Measurements from ENCODE around the gene AKAP8. TPM values are rescaled to one million over a fixed set of nuclear protein-coding genes. Genes with fewer than 3 reads are reported as not detected.

AKAP8 gene
- total and polyA plus RNA-seq, 9 of the 15 experiments (the other 6 are each of a cell fraction or from before 2014, with no cell fraction given): 3.4 to 56.5 (median 15.0) TPM

GRCh38 chr19:15358918-15359317 is 20.7 kb downstream of the AKAP8 start (continued):
- TF ChIP-seq TEAD1 (CRISPR knock-in tag; IDR thresholded peaks at IDR 0.05) (no peak), ZNF316 (IDR thresholded peaks at IDR 0.05) (peak; percentile 35; the same call in 1 of the 2 replicates), C11orf30 (IDR thresholded peaks at IDR 0.05; ENCODE audit: low read depth) (peak; percentile 70; the same call in 1 of the 2 replicates), KDM1A (IDR thresholded peaks at IDR 0.05) (no peak)
- TF ChIP-seq, protein P1, sequence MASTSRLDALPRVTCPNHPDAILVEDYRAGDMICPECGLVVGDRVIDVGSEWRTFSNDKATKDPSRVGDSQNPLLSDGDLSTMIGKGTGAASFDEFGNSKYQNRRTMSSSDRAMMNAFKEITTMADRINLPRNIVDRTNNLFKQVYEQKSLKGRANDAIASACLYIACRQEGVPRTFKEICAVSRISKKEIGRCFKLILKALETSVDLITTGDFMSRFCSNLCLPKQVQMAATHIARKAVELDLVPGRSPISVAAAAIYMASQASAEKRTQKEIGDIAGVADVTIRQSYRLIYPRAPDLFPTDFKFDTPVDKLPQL (IDR thresholded peaks at IDR 0.05; ENCODE audit: extremely low read depth, insufficient read length): no peak

DNA sequence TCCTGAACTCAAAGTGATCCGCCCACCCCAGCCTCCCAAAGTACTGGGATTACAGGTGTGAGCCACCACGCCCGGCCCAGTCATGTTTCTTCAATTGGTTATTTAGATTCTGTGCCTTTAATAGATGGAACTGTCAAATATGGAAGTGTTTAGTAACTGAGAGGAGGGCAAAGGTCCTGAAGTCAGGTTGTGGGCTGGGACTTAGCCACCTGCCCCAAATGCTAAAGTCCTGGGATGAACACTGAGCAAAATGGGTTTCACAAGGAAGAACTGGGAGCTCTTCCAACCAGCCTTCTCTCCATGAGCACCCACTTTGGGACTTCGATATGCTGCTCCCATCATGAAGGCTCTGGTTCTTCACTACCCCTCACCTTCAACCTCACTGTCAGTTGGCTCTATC is 21.7 kb downstream of the AKAP8 start:
- DNase-seq (ENCODE audit: extremely low read depth in 1 of 4, low spot score in 3 of 4) (no peak), ATAC-seq (no peak), FAIRE-seq (no peak)
- Histone ChIP-seq H3K79me2 (ENCODE audit: control insufficient read depth, insufficient read depth, low read length) (no peaks in the 10 kb centered on the region), H2AFZ (ENCODE audit: low read depth, low read length) (no peak overlapping the region), H3K36me3 (ENCODE audit: control insufficient read depth, insufficient read depth, low read length) (peaks cover 75% of the 10 kb centered on the region; the same call in 2 of the 3 replicates), H3K27me3 (ENCODE audit: control insufficient read depth in 2 of 2, insufficient read depth in 2 of 2, low read length in 2 of 2) (no peaks in the 10 kb centered on the region), H3K27ac (ENCODE audit: extremely low read depth, low read depth, low read length) (no peak overlapping the region; the same call in 2 of the 3 replicates), H3K4me1 (replicated peaks in 1 of 2; ENCODE audit: control insufficient read depth in 2 of 2, insufficient read depth in 2 of 2, low read length in 2 of 2) (no peaks in the 10 kb centered on the region; a peak in 2 of 5 replicates), H3K9ac (ENCODE audit: insufficient read depth in 1 of 2, low read depth in 2 of 2, low read length in 2 of 2) (no peak overlapping the region), H3K4me3 (no peak overlapping the region), H3K4me2 (ENCODE audit: insufficient read depth, low read length) (no peak overlapping the region), H4K20me1 (replicated peaks; ENCODE audit: control insufficient read depth, insufficient read depth, low read length) (no peaks in the 10 kb centered on the region; the same call in 1 of the 2 replicates), H3K9me3 (replicated peaks; ENCODE audit: control insufficient read depth, insufficient read depth, low read depth, low read length) (no peaks in the 10 kb centered on the region), H3K9me1 (ENCODE audit: control insufficient read depth, insufficient read depth, low read length) (no peaks in the 10 kb centered on the region)
- CTCF ChIA-PET (ENCODE audit: low intra/inter-chr PET ratio): no interaction called here
- in situ Hi-C loops (cut with MboI) (no loop called here), intact Hi-C loops (cut with micrococcal nuclease) (no loop called here)
- no TSS peak for BruUV-seq (replicated peaks)
- no peak for TF ChIP-seq KAT8 (IDR thresholded peaks at IDR 0.05; ENCODE audit: low read depth)
- no peak for TF ChIP-seq MTF1 (CRISPR knock-in tag; IDR thresholded peaks at IDR 0.05; ENCODE audit: borderline replicate concordance)
- TF ChIP-seq TCF7L2 (IDR thresholded peaks at IDR 0.05; ENCODE audit: low read depth, low read length): no peak
- no peak for TF ChIP-seq TAF15 (IDR thresholded peaks at IDR 0.05; ENCODE audit: low read depth, low read length)
- TF ChIP-seq, protein P2, sequence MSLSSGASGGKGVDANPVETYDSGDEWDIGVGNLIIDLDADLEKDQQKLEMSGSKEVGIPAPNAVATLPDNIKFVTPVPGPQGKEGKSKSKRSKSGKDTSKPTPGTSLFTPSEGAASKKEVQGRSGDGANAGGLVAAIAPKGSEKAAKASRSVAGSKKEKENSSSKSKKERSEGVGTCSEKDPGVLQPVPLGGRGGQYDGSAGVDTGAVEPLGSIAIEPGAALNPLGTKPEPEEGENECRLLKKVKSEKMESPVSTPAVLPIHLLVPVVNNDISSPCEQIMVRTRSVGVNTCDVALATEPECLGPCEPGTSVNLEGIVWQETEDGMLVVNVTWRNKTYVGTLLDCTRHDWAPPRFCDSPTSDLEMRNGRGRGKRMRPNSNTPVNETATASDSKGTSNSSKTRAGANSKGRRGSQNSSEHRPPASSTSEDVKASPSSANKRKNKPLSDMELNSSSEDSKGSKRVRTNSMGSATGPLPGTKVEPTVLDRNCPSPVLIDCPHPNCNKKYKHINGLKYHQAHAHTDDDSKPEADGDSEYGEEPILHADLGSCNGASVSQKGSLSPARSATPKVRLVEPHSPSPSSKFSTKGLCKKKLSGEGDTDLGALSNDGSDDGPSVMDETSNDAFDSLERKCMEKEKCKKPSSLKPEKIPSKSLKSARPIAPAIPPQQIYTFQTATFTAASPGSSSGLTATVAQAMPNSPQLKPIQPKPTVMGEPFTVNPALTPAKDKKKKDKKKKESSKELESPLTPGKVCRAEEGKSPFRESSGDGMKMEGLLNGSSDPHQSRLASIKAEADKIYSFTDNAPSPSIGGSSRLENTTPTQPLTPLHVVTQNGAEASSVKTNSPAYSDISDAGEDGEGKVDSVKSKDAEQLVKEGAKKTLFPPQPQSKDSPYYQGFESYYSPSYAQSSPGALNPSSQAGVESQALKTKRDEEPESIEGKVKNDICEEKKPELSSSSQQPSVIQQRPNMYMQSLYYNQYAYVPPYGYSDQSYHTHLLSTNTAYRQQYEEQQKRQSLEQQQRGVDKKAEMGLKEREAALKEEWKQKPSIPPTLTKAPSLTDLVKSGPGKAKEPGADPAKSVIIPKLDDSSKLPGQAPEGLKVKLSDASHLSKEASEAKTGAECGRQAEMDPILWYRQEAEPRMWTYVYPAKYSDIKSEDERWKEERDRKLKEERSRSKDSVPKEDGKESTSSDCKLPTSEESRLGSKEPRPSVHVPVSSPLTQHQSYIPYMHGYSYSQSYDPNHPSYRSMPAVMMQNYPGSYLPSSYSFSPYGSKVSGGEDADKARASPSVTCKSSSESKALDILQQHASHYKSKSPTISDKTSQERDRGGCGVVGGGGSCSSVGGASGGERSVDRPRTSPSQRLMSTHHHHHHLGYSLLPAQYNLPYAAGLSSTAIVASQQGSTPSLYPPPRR (CRISPR knock-in tag; IDR thresholded peaks at IDR 0.05; ENCODE audit: borderline replicate concordance): no peak
- WGBS (ENCODE audit: insufficient coverage, low coverage, missing lambda C conversion rate): 96% methylated on average over 4 of the region's 4 CpGs
- POLR2A ChIA-PET: interaction anchor here (1.1 to 1.7 kb wide), 2 partner anchors 13 to 20 kb away, joined by 3 to 5 read pairs; no protein-coding TSS in a partner anchor
